GM12875 (cell line): ENCODE results near the gene FBXO4.
"Not testable (repeated sequence)": the region's sequence is repeated elsewhere in the genome, so short reads cannot be mapped to it uniquely, and the experiment has no call there.

ENCODE experiments used
- H3K4me3 ChIP-seq: one replicate; pipeline ENCODE4 v1.5.1; 2011; ENCODE audit warnings: low read depth, low read length, control low read depth
- CTCF ChIP-seq: IDR thresholded peaks from 2 replicates; pipeline ENCODE4 v1.5.1; 2011; ENCODE audit warnings: low read depth, mild to moderate bottlenecking, control low read depth, inconsistent platforms, low read length, moderate library complexity, borderline replicate concordance; ENCODE audit not compliant: insufficient read depth

FBXO4 gene

DNA sequence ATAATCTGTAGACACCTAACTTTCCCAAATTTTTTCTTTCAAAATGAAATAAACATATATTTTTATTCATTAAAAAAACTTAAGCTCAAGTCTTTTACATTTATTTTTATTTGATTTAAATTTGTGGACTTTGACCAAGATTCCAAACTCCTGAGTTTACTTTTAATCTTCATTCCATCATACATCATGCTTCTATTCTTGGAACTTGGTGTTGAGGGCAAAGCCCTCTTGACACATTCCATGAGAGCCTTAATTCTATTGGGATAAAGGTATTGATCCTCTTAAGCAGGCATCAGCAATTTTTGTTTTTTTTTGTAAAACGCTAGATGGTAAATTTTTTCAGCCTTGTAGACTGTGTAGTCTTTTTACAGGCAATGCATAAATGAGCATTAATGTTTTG, 53.6 kb downstream of the FBXO4 start:
- TF ChIP-seq CTCF, result no peak

DNA sequence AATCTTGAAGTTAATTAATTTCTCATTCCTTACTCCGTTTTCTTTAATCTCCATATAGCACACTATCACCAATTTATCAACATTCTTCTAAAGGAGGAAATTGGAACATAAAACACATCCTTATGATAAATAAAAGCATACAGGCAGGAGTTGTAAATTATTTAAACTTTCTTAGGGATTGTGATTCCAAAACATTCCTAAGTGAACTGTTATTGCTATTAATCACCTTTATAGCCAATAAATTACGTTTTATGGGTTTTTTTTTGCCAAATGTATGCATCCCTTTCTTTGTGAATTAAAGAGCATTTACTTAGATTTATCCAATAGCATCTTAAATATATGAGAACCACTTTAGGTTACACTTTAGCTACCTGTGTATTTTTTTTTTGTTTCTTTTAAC, 55.3 kb downstream of the FBXO4 start:
- TF ChIP-seq CTCF, result no peak
- H3K4me3 ChIP-seq, result no peak overlapping the region

More for the DNA sequence above, 53.6 kb downstream of the FBXO4 start:
- no peak overlapping the region for H3K4me3 ChIP-seq

DNA sequence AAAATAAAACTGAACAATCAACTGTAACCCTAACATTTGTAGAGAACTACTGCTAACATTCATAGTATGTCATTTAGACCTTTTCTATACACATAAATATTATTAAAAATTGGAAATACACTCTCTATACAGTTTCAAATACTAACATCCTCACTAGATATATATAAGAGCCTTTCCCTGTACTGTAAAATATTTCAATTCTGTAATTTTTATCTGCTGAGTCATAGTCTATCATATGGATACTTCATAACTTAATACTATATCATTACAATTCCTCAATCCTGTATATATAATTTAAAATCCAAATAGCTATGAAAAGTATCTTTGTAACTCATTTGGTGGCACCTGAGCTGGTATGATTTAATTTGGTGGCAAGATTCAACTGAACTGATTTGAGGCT, 55.8 kb downstream of the FBXO4 start:
- H3K4me3 ChIP-seq, result no peak overlapping the region
- no peak for TF ChIP-seq CTCF

DNA sequence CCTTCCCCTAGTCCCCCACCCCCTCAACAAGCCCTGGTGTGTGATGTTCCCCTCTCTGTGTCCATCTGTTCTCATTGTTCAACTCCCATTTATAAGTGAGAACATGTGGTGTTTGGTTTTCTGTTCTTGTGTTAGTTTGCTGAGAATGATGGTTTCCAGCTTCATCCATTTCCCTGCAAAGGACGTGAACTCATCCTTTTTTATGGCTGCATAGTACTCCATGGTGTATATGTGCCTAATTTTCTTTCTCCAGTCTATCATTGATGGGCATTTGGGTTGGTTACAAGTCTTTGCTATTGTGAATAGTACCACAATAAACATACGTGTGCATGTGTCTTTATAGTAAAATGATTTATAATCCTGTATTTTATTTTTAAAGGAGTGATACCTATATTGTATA, 57.8 kb downstream of the FBXO4 start:
- not testable (repeated sequence) for H3K4me3 ChIP-seq

DNA sequence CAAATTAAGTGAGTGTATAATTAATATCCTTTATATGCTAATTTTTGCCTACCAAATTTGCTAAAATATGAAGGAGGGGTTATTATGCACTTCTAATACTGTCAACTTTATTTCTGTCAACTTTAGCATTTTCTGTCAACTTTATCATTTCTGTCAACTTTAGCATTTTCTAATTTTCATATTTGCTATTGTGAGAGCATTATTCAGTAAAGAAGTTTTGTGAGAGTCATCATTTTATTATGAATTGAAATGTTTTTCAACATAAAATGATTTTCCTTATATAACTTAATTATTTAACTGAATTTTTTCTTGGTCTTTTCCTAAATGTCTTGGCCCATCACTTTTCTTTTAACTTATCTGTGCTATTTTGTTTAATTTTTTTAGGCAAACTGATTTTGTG, 58.2 kb downstream of the FBXO4 start:
- no peak overlapping the region for H3K4me3 ChIP-seq
- TF ChIP-seq CTCF, result no peak

- TF ChIP-seq CTCF, result no peak
- no peak overlapping the region for H3K4me3 ChIP-seq
Measured at GRCh38 chr5:41985945-41986695, 61.0 kb downstream of the FBXO4 start.
